ENCODE measurements around the gene MRTFA.
"Not testable (repeated sequence)": the region's sequence is repeated elsewhere in the genome, so short reads cannot be mapped to it uniquely, and the experiment has no call there.

Gene MRTFA

DNA sequence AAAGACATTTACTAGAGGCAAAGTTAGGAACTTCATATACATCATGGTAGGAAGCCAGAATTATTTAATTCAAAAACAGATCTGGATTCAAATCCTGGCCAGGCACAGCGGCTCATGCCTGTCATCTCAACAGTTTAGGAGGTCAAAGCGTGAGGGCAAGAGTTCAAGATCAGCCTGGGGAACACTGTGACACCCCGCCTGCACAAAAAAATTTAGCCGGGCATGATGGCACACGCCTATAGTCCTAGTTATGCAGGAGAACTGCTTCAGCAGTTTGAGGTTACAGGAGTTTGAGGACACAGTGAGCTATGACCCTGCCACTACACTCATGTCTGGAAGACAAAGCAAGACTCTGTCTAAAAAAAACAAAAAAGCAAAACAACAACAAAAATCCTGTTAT lies 8.9 kb downstream of the MRTFA start:
- DNase-seq (ENCODE audit: low read depth), result no peak

DNA sequence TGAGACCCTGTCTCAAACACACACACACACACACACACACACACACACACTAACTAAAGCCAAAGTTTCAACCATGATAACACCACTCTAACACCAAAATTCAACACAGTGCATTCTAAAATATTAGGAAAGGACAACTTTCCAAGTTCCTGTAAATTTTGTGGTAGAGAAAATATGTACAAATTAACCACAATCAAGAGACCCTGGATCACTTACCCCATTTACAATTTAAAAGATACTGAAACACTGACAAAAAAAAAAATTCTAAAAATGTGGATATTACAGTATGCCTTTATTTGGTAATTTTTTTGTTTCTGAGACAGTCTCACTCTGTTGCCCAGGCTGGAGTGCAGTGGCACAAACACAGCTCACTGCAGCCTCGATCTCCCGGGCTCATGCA lies 9.7 kb downstream of the MRTFA start:
- DNase-seq (ENCODE audit: low read depth), result no peak

DNA sequence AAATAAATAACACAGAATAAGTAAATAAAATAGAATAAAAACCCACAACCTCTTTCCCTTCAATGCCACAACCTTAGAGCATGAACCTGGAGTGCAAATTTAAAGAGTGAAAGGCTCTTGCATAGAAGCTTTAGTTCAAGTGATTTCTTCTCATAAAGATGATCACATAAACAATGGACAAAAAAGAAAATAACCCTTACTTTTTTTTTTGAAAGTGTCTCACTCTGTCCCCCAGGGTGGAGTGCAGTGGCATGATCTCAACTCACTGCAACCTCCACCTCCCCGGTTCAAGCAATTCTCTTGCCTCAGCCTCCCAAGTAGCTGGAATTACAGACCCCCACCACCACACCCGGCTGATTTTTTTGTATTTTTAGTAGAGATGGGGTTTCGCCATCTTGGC lies 10.7 kb downstream of the MRTFA start:
- not testable (repeated sequence) for DNase-seq (ENCODE audit: low read depth)

DNA sequence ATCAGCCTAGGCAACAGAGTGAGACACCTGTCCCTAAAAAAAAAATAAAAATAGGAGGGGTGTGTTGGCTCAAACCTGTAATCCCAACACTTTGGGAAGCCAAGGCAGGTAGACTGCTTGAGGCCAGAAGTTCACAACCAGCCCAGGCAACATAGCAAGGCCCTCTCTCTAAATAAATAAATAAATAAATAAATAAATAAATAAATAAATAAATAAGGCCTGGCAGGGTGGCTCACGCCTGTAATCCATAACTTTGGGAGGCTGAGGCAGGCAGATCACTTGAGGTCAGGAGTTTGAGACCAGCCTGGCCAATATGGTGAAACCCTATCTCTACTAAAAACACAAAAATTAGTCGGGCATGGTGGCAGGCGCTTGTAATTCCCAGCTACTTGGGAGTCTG lies 11.2 kb downstream of the MRTFA start:
- DNase-seq (ENCODE audit: low read depth), result not testable (repeated sequence)

DNA sequence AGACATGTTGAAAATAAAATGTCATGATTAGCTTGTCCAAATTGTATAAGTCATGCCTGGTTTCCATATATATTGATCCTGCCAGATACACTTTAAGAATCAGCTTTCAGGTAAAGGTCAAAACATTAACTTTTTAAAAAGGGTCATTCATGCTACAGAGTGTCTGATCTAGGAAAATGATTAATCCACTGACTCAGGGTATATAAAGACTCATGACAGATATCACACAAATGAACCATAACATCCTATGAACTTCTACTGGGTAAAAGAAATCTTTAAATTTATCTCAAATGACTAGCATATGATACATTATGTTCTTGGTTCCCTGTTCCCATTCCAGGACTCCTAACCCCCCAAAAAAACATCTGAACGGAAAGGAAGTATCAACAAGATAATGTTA lies 11.7 kb downstream of the MRTFA start:
- DNase-seq (ENCODE audit: low read depth), result no peak

DNA sequence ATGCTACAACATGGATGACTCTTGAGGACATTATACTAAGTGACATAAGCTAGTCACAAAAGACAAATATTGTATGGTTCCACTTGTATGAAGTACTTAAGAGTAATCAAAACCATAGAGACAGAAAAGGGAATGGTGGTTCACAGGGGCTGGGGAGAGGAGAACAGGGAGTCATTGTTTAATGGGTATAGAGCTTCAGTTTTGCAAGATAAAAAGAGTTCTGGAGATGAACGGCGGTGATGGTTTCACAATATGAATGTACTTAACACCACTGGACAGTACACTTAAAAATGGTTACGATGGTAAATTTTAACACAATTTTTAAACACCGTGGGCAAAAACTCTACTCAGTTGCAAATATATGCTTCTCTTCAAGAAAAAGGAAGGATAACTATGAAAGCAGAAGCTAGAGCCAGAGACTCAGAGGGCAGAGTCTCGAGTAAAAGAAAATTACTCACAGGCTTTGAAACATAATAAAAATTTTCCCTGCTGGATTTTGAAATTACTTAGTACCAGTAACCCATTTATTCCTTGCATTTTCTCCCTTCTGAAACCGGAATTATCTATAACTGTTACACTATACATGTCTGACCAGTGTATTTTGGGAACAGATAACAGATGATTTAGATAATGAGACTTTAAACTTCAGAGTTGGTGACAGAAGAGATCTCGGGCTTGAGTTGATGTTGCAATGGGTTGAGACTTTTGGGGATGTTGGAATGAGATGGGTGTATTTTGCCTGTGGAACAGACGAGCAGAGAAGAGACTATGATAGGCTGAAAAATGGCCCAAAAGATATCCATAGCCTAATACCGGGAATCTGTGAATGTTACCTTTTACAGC lies 15.0 kb downstream of the MRTFA start:
- no peak for DNase-seq (ENCODE audit: low read depth)

DNA sequence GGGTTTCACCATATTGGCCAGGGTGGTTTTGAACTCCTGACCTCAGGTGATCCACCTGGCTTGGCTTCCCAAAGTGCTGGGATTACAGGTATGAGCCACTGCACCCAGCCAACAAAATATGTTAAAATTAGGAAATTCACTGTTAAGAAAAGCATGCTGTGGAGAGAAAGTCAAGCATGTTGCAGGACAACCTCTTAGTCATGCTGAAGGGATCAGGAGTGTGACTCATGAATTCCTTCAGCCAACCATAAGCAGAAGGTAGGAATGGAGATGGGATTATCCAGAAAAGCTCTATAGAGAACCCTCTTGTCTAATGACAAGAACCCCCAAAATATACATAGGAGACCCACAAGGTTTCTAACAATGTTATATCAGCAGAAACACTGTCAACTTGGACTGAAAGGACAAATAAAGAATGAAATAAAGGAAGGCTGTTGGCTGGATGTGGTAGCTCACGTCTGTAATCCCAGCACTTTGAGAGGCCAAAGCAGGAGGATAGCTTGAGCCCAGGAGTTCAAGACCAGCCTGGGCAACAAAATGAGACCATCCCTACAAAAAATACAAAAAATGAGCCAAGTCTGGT lies 16.0 kb downstream of the MRTFA start:
- no peak for DNase-seq (ENCODE audit: low read depth)

DNA sequence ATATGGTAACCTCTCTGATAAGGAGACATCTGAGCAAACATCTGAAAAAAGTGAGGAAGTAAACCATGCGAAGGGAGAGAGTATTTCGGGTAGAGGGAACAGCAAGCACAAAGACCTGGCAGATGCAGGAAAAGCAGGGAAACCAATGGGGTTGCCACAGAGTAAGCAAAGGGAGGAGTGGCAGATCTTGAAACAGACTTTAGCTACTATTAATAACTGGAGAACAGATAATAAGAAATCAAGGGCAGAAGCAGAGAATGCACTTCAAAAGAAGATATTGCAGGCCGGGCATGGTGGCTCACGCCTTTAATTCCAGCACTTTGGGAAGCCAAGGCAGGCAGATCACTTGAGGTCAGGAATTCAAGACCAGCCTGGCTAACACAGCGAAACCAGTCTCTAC lies 18.1 kb downstream of the MRTFA start:
- no peak for DNase-seq (ENCODE audit: low read depth)

DNA sequence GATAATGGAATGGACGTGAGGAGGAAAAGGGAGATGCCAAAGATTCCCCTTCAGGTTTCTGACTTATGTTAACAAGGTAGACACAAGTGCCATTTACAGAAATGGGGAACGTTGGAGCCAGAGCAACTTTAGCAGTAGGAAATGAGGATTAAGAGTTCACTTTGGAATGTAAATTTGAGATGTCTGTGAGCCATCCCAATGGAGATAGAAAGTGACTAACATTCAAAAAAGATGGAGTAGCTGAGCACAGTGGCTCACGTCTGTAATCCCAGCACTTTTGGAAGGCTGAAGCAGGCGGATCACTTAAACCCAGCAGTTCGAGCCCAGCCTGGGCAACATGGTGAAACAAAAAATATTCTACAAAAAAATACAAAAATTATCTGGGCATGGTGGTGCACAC lies 19.9 kb downstream of the MRTFA start:
- DNase-seq (ENCODE audit: low read depth), result no peak

DNA sequence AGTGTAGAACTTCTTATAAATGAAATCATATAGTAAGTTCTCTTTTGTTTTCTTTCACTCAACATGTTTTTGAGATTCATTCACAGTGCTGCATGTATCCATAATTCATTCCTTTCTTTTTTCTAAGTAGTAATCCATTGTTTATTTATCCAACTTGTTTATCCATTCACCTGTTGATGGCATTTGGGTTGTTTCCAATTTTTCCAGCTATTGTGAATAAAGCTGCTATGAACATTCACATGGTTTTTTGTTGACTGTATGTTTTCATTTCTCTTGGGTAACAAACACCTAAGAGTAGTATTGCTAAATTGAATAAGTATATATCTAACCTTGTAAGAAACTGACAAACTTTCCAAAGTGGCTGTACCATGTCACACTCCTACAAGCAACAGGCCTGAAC lies 23.5 kb downstream of the MRTFA start:
- DNase-seq (ENCODE audit: low read depth), result no peak

DNA sequence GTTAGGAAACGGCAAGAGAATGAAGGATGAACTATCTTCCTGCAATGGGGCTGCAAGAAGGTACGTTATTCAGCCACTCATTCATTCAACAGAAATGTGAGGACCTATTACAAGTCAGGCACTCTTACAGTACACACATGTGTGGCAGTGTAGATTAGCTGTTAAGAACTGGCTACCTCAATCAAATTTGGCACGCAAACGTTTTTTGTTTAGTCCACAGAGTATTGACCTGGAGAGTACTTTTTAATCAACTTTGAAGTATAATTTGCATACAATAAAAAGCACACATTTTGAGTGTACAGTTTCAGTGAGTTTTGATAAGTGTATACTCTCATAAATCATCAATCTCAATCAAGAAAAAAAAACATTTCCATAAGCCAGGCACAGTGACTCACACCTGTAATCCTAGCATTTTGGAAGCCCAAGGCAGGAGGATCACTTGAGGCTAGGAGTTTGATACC lies 24.2 kb downstream of the MRTFA start:
- DNase-seq (ENCODE audit: low read depth), result no peak

DNA sequence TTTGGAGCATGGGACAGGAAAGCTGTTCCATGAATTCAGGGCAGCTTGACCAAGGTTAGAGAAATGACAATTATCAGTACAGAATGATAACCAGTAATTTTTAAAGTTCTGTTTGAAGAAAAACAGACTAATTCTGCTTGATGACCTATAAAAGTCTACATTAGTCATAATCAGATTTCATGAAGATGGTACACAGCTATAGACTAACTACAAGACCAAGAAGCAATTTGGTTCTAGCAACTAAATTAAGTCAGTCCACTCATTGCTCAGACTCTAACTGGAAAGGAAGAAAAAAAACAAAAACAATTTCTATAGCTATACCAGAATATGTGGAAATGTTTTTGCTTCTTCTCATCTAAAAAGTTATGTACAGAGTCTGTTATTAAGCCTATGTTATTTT lies 24.9 kb downstream of the MRTFA start:
- DNase-seq (ENCODE audit: low read depth), result no peak

DNA sequence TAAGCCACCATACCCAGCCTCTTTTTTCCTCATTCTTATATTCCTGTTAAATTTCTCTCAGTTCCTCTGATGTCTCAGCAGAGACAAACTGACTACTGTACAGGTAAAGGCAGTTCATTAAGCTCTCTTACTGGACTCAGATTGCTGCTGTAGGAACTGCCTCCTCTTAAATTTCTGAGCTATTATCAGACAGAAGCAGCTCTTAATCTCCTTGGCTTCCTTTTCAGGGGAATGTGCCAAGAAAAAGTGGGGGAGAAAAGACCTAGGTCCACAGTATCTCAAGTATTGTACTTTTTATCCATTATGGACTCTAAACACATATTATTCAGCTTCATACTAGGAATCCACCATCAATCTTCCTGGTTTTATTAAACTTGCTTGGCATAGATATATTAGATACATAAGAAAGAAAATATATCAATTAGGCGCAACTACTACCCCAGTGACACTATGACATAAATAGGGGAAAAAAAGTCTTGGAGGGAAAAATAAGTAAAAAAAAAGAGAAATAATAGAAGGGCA lies 26.1 kb downstream of the MRTFA start:
- no peak for DNase-seq (ENCODE audit: low read depth)

DNA sequence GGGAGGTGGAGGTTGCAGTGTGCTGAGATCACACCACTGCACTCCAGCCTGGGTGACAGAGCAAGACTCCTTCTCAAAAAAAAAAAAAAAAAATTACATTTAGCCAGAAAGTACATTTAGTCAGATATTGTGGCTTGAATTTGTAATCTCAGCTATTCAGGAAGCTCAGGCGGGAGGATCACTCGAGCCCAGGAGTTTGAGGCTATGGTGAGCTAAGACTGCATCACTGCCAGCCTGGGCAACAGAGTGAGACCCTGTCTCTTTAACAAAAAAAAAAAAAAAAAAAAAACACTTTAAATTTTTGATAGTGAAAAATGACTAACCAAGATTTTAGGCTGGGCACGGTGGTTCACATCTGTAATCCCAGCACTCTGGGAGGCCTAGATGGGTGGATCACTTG lies 27.3 kb downstream of the MRTFA start:
- DNase-seq (ENCODE audit: low read depth), result no peak

DNA sequence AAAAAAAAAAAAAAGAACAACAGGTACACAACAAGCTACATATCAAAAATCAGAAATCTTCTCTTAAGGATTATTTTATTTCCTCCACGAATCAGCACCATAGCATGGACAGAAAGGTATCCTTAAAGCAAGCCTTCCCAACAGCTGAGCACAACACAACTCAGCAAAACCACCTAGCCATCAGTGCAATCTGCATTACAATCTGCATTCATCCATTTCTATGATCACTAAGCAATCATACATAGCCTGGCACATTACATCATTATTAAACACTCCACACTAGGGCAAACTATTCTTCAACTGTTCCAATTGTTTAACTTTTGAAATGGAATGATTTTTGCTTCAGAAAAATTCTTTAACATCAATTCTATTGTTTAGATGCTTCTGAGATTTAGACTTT lies 29.0 kb downstream of the MRTFA start:
- DNase-seq (ENCODE audit: low read depth), result no peak

DNA sequence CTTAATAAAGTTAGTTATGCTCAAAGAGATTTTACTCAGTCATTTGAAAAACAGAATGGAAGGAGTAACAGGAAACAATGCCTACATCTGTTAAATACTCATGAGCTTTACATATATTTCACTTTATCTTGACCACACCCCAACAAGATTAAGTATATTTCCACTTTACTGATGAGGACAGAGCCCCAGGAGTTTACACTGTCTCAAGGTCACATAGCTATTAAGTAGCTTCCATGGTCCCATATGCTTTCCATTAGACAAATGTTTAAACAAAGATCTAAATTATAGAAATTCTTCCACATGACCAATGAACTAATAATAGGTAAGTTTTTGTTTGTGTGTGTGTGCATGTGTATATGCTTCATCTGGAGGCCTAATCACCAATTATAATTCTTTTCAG lies 30.2 kb downstream of the MRTFA start:
- no peak for DNase-seq (ENCODE audit: low read depth)

DNA sequence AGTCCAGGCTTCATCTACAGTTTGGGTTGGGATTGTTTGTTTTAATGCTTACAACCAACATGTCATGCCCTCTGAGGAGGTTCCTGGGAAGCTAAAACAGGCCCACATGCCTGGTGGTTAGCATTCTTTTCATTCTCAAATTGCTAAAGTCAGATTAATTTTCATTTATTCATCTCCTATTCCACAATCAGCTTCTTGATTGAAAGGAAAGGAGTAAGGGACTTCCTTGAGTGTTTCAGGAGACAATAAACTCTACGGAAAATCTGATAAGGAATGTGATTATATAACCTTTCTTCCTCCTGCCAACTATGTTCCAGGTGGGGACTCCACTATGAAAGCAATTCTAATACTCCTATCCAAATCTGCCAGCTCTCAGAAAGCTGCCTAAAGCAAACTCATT lies 30.8 kb downstream of the MRTFA start:
- no peak for DNase-seq (ENCODE audit: low read depth)

DNA sequence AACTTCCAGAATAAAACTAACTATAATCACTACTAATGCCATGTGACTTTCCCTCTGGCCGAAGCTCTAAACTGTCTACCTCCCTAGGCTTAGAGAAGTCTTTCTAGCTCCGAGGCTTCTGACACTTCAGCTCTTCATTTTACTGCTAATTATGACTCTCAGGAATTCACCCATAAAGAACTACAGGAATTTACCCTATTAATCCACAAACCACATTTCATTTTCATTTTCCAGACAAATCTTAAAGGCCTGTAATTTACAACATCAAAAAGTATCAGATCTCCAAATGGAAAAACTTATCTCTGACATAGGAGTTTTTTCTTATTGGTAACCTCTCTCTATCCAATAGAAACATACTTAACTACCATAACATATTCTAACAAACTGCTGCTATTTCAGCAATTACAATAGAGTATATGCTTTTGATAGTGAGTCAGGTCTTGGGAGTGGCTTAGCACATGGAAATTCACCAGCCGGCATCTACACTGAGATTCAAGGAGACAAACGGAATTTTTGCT lies 33.4 kb downstream of the MRTFA start:
- no peak for DNase-seq (ENCODE audit: low read depth)

DNA sequence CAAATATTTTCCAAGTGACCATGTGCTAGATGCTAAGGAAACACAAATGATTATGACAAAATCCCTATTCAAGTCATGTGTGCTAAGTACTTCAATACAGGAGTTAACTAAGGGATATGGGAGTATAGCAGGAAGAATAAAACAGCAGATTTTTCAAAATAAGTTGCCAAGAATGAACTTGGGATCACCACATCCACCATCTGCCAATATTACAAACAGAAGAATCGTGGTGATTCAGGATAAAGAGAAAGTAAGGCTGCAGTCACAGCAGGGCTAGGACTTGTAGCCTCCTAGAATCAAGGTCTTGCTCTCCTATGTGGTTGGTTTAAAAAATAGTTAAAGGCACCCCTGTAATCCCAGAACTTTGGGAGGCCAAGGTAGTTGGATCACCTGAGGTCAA lies 34.3 kb downstream of the MRTFA start:
- DNase-seq (ENCODE audit: low read depth), result no peak

DNA sequence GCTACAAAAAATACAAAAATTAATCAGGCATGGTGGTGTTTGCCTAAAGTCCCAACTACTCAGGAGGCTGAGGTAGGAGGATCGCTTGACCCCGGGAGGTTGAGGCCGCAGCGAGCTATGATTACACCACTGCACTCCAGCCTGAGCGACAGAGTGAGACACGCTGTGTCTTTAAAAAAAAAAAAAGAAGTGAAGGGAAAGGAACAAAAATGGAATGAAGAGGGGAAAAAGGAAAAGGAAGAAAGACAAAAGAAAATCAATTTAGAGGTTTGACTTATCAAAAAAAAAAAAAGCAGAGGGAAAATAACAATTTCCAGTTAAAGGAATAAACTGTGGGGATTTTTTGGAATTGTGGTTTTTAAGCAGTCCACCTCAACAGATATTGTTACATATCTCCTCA lies 36.8 kb downstream of the MRTFA start:
- DNase-seq (ENCODE audit: low read depth), result no peak

DNA sequence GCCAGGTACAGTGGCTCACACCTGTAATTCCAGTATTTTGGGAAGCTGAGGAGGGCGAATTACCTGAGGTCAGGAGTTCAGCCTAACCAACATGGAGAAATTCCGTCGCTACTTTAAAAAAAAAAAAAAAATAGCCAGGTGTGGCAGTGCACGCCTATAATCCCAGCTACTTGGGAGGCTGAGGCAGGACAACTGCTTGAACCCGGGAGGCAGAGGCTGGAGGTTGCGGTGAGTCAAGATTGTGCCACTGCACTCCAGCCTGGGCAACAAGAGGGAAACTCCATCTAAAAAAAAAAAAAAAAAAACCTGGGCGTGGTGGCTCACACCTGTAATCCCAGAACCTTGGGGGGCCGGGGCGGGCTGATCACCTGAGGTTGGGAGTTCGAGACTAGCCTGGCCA lies 37.8 kb downstream of the MRTFA start:
- not testable (repeated sequence) for DNase-seq (ENCODE audit: low read depth)

DNA sequence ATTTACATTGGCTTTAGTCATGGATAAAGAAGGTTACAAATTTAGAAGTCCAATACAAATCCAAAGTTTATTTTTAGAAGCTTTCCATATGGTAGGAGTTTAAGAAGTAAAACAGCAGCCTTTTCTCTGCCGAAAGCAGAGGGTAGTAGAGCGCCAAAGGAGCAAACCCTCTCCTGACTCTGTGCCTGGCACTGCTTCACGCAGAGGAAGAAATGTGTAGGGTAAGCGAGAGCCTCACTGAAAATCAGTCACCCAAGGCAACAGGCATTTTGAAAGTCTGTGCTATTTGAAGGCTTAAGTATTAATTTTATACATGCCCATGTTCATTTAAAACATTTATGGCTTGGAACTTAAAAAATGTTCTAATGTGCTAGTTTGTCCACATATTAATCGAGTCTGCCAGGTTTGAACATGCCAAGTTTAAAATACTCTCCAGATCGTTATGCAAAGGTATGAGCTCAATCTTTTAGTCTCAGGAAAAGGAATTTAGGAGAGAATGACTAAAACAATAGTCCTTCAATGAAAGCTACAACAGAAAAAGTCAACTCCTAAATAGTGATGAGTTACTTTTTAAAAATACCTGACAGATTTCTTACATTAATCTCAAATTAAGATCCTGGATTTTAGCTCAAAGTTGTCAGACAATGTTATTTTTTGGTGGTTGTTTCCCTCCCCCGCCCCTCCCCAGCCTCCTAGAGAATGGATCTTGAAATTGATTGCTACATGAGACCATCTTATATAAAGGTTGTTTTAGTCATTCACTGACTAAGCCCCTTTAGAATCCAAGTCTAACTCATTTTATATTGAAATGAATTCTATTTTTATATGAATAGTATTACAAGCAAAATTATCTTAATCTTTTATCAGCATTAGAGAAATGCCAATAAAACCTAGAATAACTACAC lies 38.7 kb downstream of the MRTFA start:
- DNase-seq (ENCODE audit: low read depth), result no peak

Data from stimulated activated CD4-positive, alpha-beta T cell treated with anti-CD3 and anti-CD28 coated beads, Interleukin-2, amount 100 ng/mL, for 4 hours (primary cell).